ENCODE results near the gene GYPC. TPM values are rescaled to one million over a fixed set of nuclear protein-coding genes. Genes with fewer than 3 reads are reported as not detected.
"Not testable (repeated sequence)": the region's sequence is repeated elsewhere in the genome, so short reads cannot be mapped to it uniquely, and the experiment has no call there.

Gene GYPC
- total and polyA plus RNA-seq, 2 of the 4 experiments (the other 2 are of a cell fraction): 53.4 to 96.3 TPM

- peaks cover 28% of the 10 kb centered on the region for H3K27me3 ChIP-seq (ENCODE audit: control insufficient read depth, insufficient read depth, low read length)
- H3K4me3 ChIP-seq (ENCODE audit: insufficient read depth, low read depth, low read length); H3K4ac ChIP-seq (ENCODE audit: low read depth, low read length); H4K5ac ChIP-seq (ENCODE audit: low read depth, low read length); intact Hi-C loops (cut with micrococcal nuclease); H3K14ac ChIP-seq (replicated peaks; ENCODE audit: low read depth, low read length); POLR2A ChIA-PET (ENCODE audit: unreplicated experiment); DNase-seq; H3K56ac ChIP-seq (ENCODE audit: extremely low read depth, insufficient read depth, low read length); H4K8ac ChIP-seq (ENCODE audit: low read depth in 2 of 2, low read length in 2 of 2); H3K23ac ChIP-seq (ENCODE audit: low read depth, low read length); ATAC-seq (ENCODE audit: low read depth); H2AK5ac ChIP-seq (ENCODE audit: low read depth, low read length); H2BK20ac ChIP-seq (ENCODE audit: low read depth, low read length); H2AFZ ChIP-seq (replicated peaks; ENCODE audit: low read length, poor library complexity); CTCF ChIA-PET; H3K18ac ChIP-seq (ENCODE audit: low read depth, low read length); H3K27ac ChIP-seq (ENCODE audit: insufficient read depth, low read length); H3K79me1 ChIP-seq (ENCODE audit: low read depth in 1 of 2, low read length in 2 of 2); H2BK120ac ChIP-seq (ENCODE audit: low read depth, low read length); H3K4me1 ChIP-seq (ENCODE audit: control insufficient read depth, insufficient read depth, low read length); H2BK15ac ChIP-seq (ENCODE audit: low read depth, low read length); BruUV-seq (replicated peaks); H4K91ac ChIP-seq (ENCODE audit: insufficient read depth, low read depth, low read length); in situ Hi-C loops (cut with MboI; ENCODE audit: low sequenced_read_pairs); H3K9me1 ChIP-seq (ENCODE audit: insufficient read depth, low read length); H4K20me1 ChIP-seq (ENCODE audit: insufficient read depth, low read length); H3K36me3 ChIP-seq (ENCODE audit: control insufficient read depth, insufficient read depth, low read length); dilution Hi-C loops (cut with HindIII; ENCODE audit: low sequenced_read_pairs, unreplicated experiment); H3K9ac ChIP-seq (ENCODE audit: low read depth, low read length); H3K9me3 ChIP-seq (ENCODE audit: control insufficient read depth, insufficient read depth, low read length); H2AK9ac ChIP-seq (replicated peaks; ENCODE audit: low read depth, low read length, poor library complexity); H2BK5ac ChIP-seq (ENCODE audit: low read depth, low read length, poor library complexity, severe bottlenecking); H3K4me2 ChIP-seq (ENCODE audit: low read depth, low read length): not testable (repeated sequence)
- WGBS, 2 experiments (ENCODE audit: extremely low coverage in 2 of 2, insufficient read length in 1 of 2): 100% methylated on average over 3 of the region's 9 CpGs; no CpG with 5 or more reads in 1 of the 2 experiments
These were observed 14.7 kb upstream of the GYPC start for GRCh38 chr2:126641294-126641693.
